ENCODE measurements around the gene NHLRC1.

Gene NHLRC1

GRCh38 chr6:18081025-18081668, 41.3 kb downstream of the NHLRC1 start:
- H3K4me3 ChIP-seq (ENCODE audit: low read depth, low read length) = no peak overlapping the region
- TF ChIP-seq CTCF (IDR thresholded peaks at IDR 0.05; ENCODE audit: low read depth, low read length) = no peak

- no peak for TF ChIP-seq CTCF (IDR thresholded peaks at IDR 0.05; ENCODE audit: low read depth, low read length)
- no peak overlapping the region for H3K4me3 ChIP-seq (ENCODE audit: low read depth, low read length)
Measured at GRCh38 chr6:18080544-18080943, 41.9 kb downstream of the NHLRC1 start.

GRCh38 chr6:18078866-18079265, 43.6 kb downstream of the NHLRC1 start:
- no peak for TF ChIP-seq CTCF (IDR thresholded peaks at IDR 0.05; ENCODE audit: low read depth, low read length)
- H3K4me3 ChIP-seq (ENCODE audit: low read depth, low read length) = no peak overlapping the region

- no peak overlapping the region for H3K4me3 ChIP-seq (ENCODE audit: low read depth, low read length)
- TF ChIP-seq CTCF (IDR thresholded peaks at IDR 0.05; ENCODE audit: low read depth, low read length) = no peak
Measured at GRCh38 chr6:18076231-18076630, 46.2 kb downstream of the NHLRC1 start.

- H3K4me3 ChIP-seq (ENCODE audit: low read depth, low read length) = no peak overlapping the region
- no peak for TF ChIP-seq CTCF (IDR thresholded peaks at IDR 0.05; ENCODE audit: low read depth, low read length)
Measured at GRCh38 chr6:18072841-18073240, 49.6 kb downstream of the NHLRC1 start.

GRCh38 chr6:18070486-18070885, 52.0 kb downstream of the NHLRC1 start:
- TF ChIP-seq CTCF (IDR thresholded peaks at IDR 0.05; ENCODE audit: low read depth, low read length) = no peak

More at GRCh38 chr6:18070486-18070885, 52.0 kb downstream of the NHLRC1 start:
- H3K4me3 ChIP-seq (ENCODE audit: low read depth, low read length) = no peak overlapping the region

Data from WI38 (cell line).